Testis (tissue), 3 donors: Measurements from ENCODE around the gene IVNS1ABP. TPM values are rescaled to one million over a fixed set of nuclear protein-coding genes. Genes with fewer than 3 reads are reported as not detected.

ENCODE experiments used
- DNase-seq: peaks from one replicate; pipeline ENCODE4 v3.0.0-alpha.2; 2019
- H3K27ac ChIP-seq, 2 donors: fragments of 200-600 bp; sonication (generic); one replicate each; pipeline ENCODE4 v1.5.1; 2019
- H3K27me3 ChIP-seq: fragments of 200-600 bp; sonication (generic); one replicate; pipeline ENCODE4 v1.5.1; 2019
- H3K36me3 ChIP-seq: fragments of 200-600 bp; sonication (generic); one replicate; pipeline ENCODE4 v1.5.1; 2017; ENCODE audit warnings: low read depth; ENCODE audit errors: missing control alignments
- H3K4me1 ChIP-seq: fragments of 200-600 bp; sonication (generic); one replicate; pipeline ENCODE4 v1.5.1; 2019
- H3K4me3 ChIP-seq, 2 donors: fragments of 200-600 bp; sonication (generic); one replicate each; pipeline ENCODE4 v1.5.1; 2017 to 2019
- H3K9me3 ChIP-seq: fragments of 200-600 bp; sonication (generic); one replicate; pipeline ENCODE4 v1.5.1; 2017
- POLR2A ChIP-seq: fragments of 450-650 bp; IDR thresholded peaks from one replicate; pipeline ENCODE4 v1.6.1; 2017; ENCODE audit warnings: antibody characterized with exemption, mild to moderate bottlenecking, moderate library complexity
- WGBS, 2 donors: methylation state at CpG; one replicate each; pipeline ENCODE4 v1.1.5; 2018; 5-methylcytosine and 5-hydroxymethylcytosine counted together
- intact Hi-C: fragments of 100-400 bp; cut with DNase I; formaldehyde crosslinking; loops from one replicate; pipeline ENCODE4 v1.15.1; 2023; ENCODE audit warnings: low total_unique reads
- polyA plus RNA-seq: library from polyadenylated mRNA; stranded (reverse); fragments of 350-450 nt; fragmentation: Illumina TruSeq; extraction: RNeasy Lipid Tissue Mini Kit (QIAGEN cat#74804); gene quantifications from one replicate; pipeline ENCODE4 v1.2.3, GENCODE V29; 2014; ENCODE audit warnings: low read depth, low replicate concordance; ENCODE audit not compliant: insufficient read depth
- total RNA-seq, 2 donors: library from RNA; depleted of rRNA; stranded (reverse); fragments of >200 nt; gene quantifications; one replicate each; pipeline ENCODE4 v1.2.3, GENCODE V29; 2016
- TF ChIP-seq, protein P1 (sequence below), 3 experiments: fragments of 450-650 bp in 2 of 3; fragments of 200-600 bp in 1 of 3; sonication (generic) in 1 of 3; IDR thresholded peaks; one replicate each; pipeline ENCODE4 v1.5.1; 2016 to 2019; ENCODE audit warnings: antibody characterized with exemption in 3 of 3, mild to moderate bottlenecking in 2 of 3, moderate library complexity in 1 of 3

Gene IVNS1ABP
- total and polyA plus RNA-seq, 3 donors from 2014 or later: 58.9 to 94.6 (median 78.3) TPM

DNA sequence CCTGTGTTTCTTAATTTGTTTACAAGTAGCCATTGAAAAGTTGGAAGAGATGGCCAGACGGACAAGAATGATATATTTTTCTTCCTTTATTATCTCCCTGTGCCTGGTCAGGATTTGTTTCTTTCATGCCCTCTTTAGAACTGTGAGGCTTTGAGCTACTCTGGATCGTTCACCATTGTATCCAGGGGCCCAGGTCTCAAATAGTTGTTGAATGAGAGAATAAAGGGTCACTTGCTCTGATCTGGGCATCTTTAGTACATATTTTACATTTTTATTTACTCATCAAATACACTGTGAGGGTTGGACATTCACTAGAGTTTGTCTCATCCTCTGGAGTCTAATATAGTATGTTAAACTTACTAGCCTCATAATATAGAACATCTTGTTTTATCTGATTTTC lies 48.7 kb downstream of the IVNS1ABP start:
- intact Hi-C loops: no loop called here
- Histone ChIP-seq H3K27ac (no peak overlapping the region), H3K4me3 (no peak overlapping the region), H3K9me3 (no peaks in the 10 kb centered on the region), H3K27me3 (no peaks in the 10 kb centered on the region), H3K4me1 (no peaks in the 10 kb centered on the region), H3K36me3 (no peaks in the 10 kb centered on the region)
- no peak for DNase-seq
- WGBS, 2 donors: 75 to 76% methylated on average over 2 of the region's 2 CpGs
- TF ChIP-seq, protein P1, sequence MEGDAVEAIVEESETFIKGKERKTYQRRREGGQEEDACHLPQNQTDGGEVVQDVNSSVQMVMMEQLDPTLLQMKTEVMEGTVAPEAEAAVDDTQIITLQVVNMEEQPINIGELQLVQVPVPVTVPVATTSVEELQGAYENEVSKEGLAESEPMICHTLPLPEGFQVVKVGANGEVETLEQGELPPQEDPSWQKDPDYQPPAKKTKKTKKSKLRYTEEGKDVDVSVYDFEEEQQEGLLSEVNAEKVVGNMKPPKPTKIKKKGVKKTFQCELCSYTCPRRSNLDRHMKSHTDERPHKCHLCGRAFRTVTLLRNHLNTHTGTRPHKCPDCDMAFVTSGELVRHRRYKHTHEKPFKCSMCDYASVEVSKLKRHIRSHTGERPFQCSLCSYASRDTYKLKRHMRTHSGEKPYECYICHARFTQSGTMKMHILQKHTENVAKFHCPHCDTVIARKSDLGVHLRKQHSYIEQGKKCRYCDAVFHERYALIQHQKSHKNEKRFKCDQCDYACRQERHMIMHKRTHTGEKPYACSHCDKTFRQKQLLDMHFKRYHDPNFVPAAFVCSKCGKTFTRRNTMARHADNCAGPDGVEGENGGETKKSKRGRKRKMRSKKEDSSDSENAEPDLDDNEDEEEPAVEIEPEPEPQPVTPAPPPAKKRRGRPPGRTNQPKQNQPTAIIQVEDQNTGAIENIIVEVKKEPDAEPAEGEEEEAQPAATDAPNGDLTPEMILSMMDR (IDR thresholded peaks at IDR 0.05): no peak
- TF ChIP-seq POLR2A: no peak

DNA sequence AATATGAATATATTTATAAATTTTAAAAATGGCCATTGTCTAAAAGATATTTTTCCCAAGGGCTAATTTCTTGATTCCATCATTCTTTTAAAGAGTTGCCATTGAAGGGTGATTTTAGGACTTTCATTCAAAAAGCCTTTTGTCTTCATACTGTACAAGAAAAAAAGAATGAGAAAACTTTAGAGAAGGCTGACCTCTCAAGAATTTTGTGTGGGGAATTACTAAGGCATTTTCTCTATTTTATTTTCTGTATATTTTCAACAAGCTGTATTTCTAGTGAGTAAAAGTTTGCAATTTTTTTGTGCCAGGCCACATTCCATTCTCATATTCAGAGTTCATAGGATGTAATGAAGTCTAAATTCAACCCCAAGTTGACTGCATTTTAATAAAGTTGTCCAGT lies 49.3 kb downstream of the IVNS1ABP start:
- Histone ChIP-seq H3K36me3 (no peaks in the 10 kb centered on the region), H3K27me3 (no peaks in the 10 kb centered on the region), H3K4me1 (no peaks in the 10 kb centered on the region), H3K9me3 (no peaks in the 10 kb centered on the region), H3K4me3 (no peak overlapping the region), H3K27ac (no peak overlapping the region)
- no peak for DNase-seq
- TF ChIP-seq, protein P1 (IDR thresholded peaks at IDR 0.05): no peak
- TF ChIP-seq POLR2A: no peak
- intact Hi-C loops: no loop called here

DNA sequence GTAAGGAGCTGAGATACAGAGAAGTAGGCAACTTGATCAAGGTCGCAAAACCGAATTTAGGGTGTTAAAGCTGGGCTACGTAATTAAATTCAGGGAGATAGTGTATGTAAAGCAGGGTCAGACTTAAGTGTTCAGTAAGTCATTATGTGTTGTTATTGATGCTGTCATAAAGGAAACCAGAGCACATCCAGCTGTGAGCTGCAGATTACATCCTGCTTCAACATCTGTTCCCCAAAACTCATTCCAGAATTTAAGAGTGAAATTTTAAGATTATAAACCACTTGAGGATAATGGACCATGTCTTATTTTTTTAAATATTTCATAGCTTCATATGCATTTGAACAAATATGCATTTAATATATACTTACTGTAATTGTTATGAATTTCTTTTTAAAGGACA lies 49.7 kb downstream of the IVNS1ABP start:
- no peak for DNase-seq
- intact Hi-C loops: no loop called here
- Histone ChIP-seq H3K27ac (no peak overlapping the region), H3K4me1 (no peaks in the 10 kb centered on the region), H3K27me3 (no peaks in the 10 kb centered on the region), H3K9me3 (no peaks in the 10 kb centered on the region), H3K4me3 (no peak overlapping the region), H3K36me3 (no peaks in the 10 kb centered on the region)
- TF ChIP-seq, protein P1 (IDR thresholded peaks at IDR 0.05): no peak
- no peak for TF ChIP-seq POLR2A
- WGBS, 2 donors: 53 to 60% methylated on average over 3 of the region's 3 CpGs

DNA sequence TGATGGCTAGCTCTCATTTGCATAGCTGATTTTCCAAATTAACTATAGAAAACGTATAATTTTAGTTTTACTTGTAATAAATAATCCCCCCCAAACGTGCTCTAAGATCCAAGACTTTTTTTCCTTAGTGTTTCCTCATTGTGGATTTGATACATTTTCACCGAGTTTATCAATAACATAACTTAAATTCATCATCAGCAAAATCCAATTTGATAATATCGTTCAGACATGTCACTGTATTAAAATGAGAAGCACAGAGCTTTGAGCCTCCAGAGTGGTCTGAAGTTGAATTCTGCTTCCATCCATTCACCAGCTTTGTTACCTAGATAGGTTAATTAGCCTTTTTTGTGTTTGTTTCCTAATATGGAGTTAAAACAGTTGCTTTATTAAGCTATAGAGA lies 51.7 kb downstream of the IVNS1ABP start:
- no peak for DNase-seq
- TF ChIP-seq POLR2A: no peak
- TF ChIP-seq, protein P1 (IDR thresholded peaks at IDR 0.05): no peak
- intact Hi-C loops: no loop called here
- Histone ChIP-seq H3K27ac (no peak overlapping the region), H3K27me3 (no peaks in the 10 kb centered on the region), H3K4me1 (no peaks in the 10 kb centered on the region), H3K9me3 (no peaks in the 10 kb centered on the region), H3K36me3 (no peaks in the 10 kb centered on the region), H3K4me3 (no peak overlapping the region)
- WGBS, 2 donors: 83 to 86% methylated on average over 4 of the region's 4 CpGs

DNA sequence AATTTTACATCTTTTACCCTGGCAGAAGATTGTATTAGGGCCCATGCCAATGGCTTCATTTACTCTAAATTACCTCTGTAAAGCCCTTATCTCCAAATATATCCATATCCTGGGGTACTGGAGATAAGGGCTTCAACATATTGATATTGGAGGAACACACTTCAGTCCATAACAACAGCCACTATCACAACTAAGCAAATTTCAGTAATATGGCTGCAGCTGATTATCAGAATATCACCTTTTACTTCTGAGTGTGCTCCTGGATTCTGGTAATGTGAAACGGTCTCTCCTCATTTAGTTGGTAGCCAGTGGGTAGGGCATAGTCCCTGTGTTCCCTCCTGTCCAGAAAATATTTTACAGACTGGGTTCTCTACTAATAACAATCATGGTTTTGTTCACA lies 53.3 kb downstream of the IVNS1ABP start:
- Histone ChIP-seq H3K36me3 (no peaks in the 10 kb centered on the region), H3K27me3 (no peaks in the 10 kb centered on the region), H3K27ac (no peak overlapping the region), H3K9me3 (no peaks in the 10 kb centered on the region), H3K4me3 (no peak overlapping the region), H3K4me1 (peaks cover 5% of the 10 kb centered on the region)
- DNase-seq: no peak
- WGBS, 2 donors: 88 to 94% methylated on average over 1 of the region's 1 CpG
- intact Hi-C loops: no loop called here
- TF ChIP-seq, protein P1 (IDR thresholded peaks at IDR 0.05): no peak
- TF ChIP-seq POLR2A: no peak
